H9 (cell line): ENCODE data around the gene SSBP2. TPM values are rescaled to one million over a fixed set of nuclear protein-coding genes. Genes with fewer than 3 reads are reported as not detected.

Experiments used
- DNase-seq: peaks from one replicate; pipeline ENCODE4 v3.0.0-alpha.2; 2017
- H2AFZ ChIP-seq: one replicate; pipeline ENCODE4 v1.6.1; 2013; ENCODE audit warnings: mild to moderate bottlenecking, low read length, control low read depth, moderate library complexity
- H2AK5ac ChIP-seq: 2 replicates; pipeline ENCODE4 v1.6.1; 2013; ENCODE audit warnings: low read length, control low read depth, mixed read lengths; ENCODE audit not compliant: insufficient read length
- H2BK120ac ChIP-seq: one replicate; pipeline ENCODE4 v1.6.1; 2013; ENCODE audit warnings: low read depth, mild to moderate bottlenecking, low read length, control low read depth, inconsistent platforms; ENCODE audit not compliant: poor library complexity, severe bottlenecking
- H2BK12ac ChIP-seq: 2 replicates; pipeline ENCODE4 v1.6.1; 2013; ENCODE audit warnings: low read length, control low read depth, mixed read lengths, low read depth; ENCODE audit not compliant: insufficient read length
- H2BK15ac ChIP-seq: 2 replicates; pipeline ENCODE4 v1.6.1; 2013; ENCODE audit warnings: low read depth, low read length, control low read depth
- H2BK20ac ChIP-seq: one replicate; pipeline ENCODE4 v1.6.1; 2013; ENCODE audit warnings: low read depth, mild to moderate bottlenecking, low read length, control low read depth, inconsistent platforms; ENCODE audit not compliant: poor library complexity, severe bottlenecking
- H2BK5ac ChIP-seq: 2 replicates; pipeline ENCODE4 v1.6.1; 2013; ENCODE audit warnings: low read length, control low read depth, mixed read lengths; ENCODE audit not compliant: insufficient read length
- H3K14ac ChIP-seq: 2 replicates; pipeline ENCODE4 v1.6.1; 2013; ENCODE audit warnings: low read length, control low read depth; ENCODE audit not compliant: insufficient read depth
- H3K18ac ChIP-seq: 2 replicates; pipeline ENCODE4 v1.6.1; 2013; ENCODE audit warnings: low read depth, mild to moderate bottlenecking, mixed read lengths, low read length, control low read depth; ENCODE audit not compliant: insufficient read length
- H3K23ac ChIP-seq: 2 replicates; pipeline ENCODE4 v1.6.1; 2013; ENCODE audit warnings: low read length, control low read depth, mixed read lengths, low read depth; ENCODE audit not compliant: insufficient read length
- H3K23me2 ChIP-seq: 2 replicates; pipeline ENCODE4 v1.6.1; 2013; ENCODE audit warnings: low read depth, mild to moderate bottlenecking, mixed read lengths, low read length, control low read depth; ENCODE audit not compliant: insufficient read length, poor library complexity, severe bottlenecking
- H3K27ac ChIP-seq: 2 replicates; pipeline ENCODE4 v1.5.1; 2013; ENCODE audit warnings: low read length, control low read depth, mixed read lengths, low read depth; ENCODE audit not compliant: insufficient read length
- H3K27me3 ChIP-seq: 2 replicates; pipeline ENCODE4 v1.6.1; 2013; ENCODE audit warnings: low read length, control low read depth, inconsistent platforms; ENCODE audit not compliant: insufficient read depth
- H3K4ac ChIP-seq: 2 replicates; pipeline ENCODE4 v1.6.1; 2013; ENCODE audit warnings: low read depth, mild to moderate bottlenecking, control low read depth, inconsistent platforms, low read length, moderate library complexity
- H3K4me1 ChIP-seq: 2 replicates; pipeline ENCODE4 v1.6.1; 2013; ENCODE audit warnings: low read length, control low read depth, inconsistent platforms; ENCODE audit not compliant: insufficient read depth
- H3K4me2 ChIP-seq: 2 replicates; pipeline ENCODE4 v1.6.1; 2013; ENCODE audit warnings: low read length, control low read depth, mixed read lengths; ENCODE audit not compliant: insufficient read length, insufficient read depth
- H3K56ac ChIP-seq: 2 replicates; pipeline ENCODE4 v1.6.1; 2013; ENCODE audit warnings: low read depth, mild to moderate bottlenecking, mixed read lengths, low read length, control low read depth; ENCODE audit not compliant: insufficient read length
- H3K79me1 ChIP-seq: 2 replicates; pipeline ENCODE4 v1.6.1; 2013; ENCODE audit warnings: low read depth, mild to moderate bottlenecking, moderate library complexity, low read length, control low read depth, inconsistent platforms; ENCODE audit not compliant: insufficient read depth, poor library complexity, severe bottlenecking
- H3K79me2 ChIP-seq: 2 replicates; pipeline ENCODE4 v1.6.1; 2013; ENCODE audit warnings: low read length, control low read depth, inconsistent platforms; ENCODE audit not compliant: insufficient read depth
- H3K9ac ChIP-seq: 2 replicates; pipeline ENCODE4 v1.6.1; 2013; ENCODE audit warnings: low read length, control low read depth, mixed read lengths; ENCODE audit not compliant: insufficient read length; ENCODE audit errors: extremely low read depth
- H3K9me3 ChIP-seq: one replicate; pipeline ENCODE4 v1.6.1; 2013; ENCODE audit warnings: low read depth, low read length, inconsistent platforms; ENCODE audit not compliant: control insufficient read depth
- H3T11ph ChIP-seq: one replicate; pipeline ENCODE4 v1.6.1; 2013; ENCODE audit warnings: mild to moderate bottlenecking, low read length, control low read depth, inconsistent platforms
- H4K20me1 ChIP-seq: one replicate; pipeline ENCODE4 v1.6.1; 2013; ENCODE audit not compliant: control insufficient read depth, insufficient read length, insufficient read depth
- H4K5ac ChIP-seq: 2 replicates; pipeline ENCODE4 v1.6.1; 2013; ENCODE audit warnings: low read depth, mild to moderate bottlenecking, mixed read lengths, low read length, control low read depth; ENCODE audit not compliant: insufficient read length
- H4K8ac ChIP-seq: replicated peaks from 2 replicates; pipeline ENCODE4 v1.6.1; 2013; ENCODE audit warnings: low read length, control low read depth, mixed read lengths, low read depth; ENCODE audit not compliant: insufficient read length
- H4K91ac ChIP-seq: 2 replicates; pipeline ENCODE4 v1.6.1; 2013; ENCODE audit warnings: low read depth, mild to moderate bottlenecking, moderate library complexity, mixed read lengths, low read length, control low read depth; ENCODE audit not compliant: insufficient read length
- H3K27ac Mint-ChIP-seq, 3 experiments: 2 replicates in 2 of 3; 3 replicates in 1 of 3; pipeline ENCODE4 v1.8.0; 2020 to 2021; ENCODE audit warnings: mixed read lengths in 3 of 3, mild to moderate bottlenecking in 1 of 3, moderate library complexity in 1 of 3
- H3K27me3 Mint-ChIP-seq: 2 replicates; pipeline ENCODE4 v1.8.0; 2021; ENCODE audit warnings: low read depth, mild to moderate bottlenecking, moderate library complexity, mixed read lengths
- H3K36me3 Mint-ChIP-seq, 3 experiments: 2 replicates in 2 of 3; 3 replicates in 1 of 3; pipeline ENCODE4 v1.8.0; 2020 to 2021; ENCODE audit warnings: low read depth in 3 of 3, mixed read lengths in 3 of 3; ENCODE audit not compliant: insufficient read depth in 1 of 3
- H3K4me1 Mint-ChIP-seq, 2 experiments: 2 replicates each; pipeline ENCODE4 v1.8.0; 2020; ENCODE audit warnings: mixed read lengths in 2 of 2
- H3K4me3 Mint-ChIP-seq, 2 experiments: 2 replicates in 1 of 2; 3 replicates in 1 of 2; pipeline ENCODE4 v1.8.0; 2020 to 2021; ENCODE audit warnings: mild to moderate bottlenecking in 2 of 2, mixed read lengths in 2 of 2, moderate library complexity in 1 of 2
- H3K9me3 Mint-ChIP-seq, 2 experiments: 2 replicates in 1 of 2; 3 replicates in 1 of 2; pipeline ENCODE4 v1.8.0; 2020; ENCODE audit warnings: mild to moderate bottlenecking in 2 of 2, mixed read lengths in 2 of 2, moderate library complexity in 1 of 2
- CTCF ChIP-seq: fragments of 200-600 bp; sonication (generic); conservative IDR thresholded peaks from 3 replicates; pipeline ENCODE4 v1.8.0; 2021; ENCODE audit warnings: antibody characterized with exemption, mild to moderate bottlenecking
- WGBS: extraction: QIAGEN DNeasy Blood & Tissue Kit; methylation state at CpG from one replicate; pipeline ENCODE4 v1.1.7; 2013; ENCODE audit warnings: missing lambda C conversion rate, low lambda C conversion rate, mixed read lengths; ENCODE audit not compliant: insufficient read length; ENCODE audit errors: extremely low coverage; 5-methylcytosine and 5-hydroxymethylcytosine counted together
- total RNA-seq: library from RNA; stranded (reverse); gene quantifications from 2 replicates; pipeline ENCODE4 v1.2.1, GENCODE V29; 2021

The SSBP2 gene
- total RNA-seq, 1 experiment from 2014 or later = 35.6 TPM

GRCh38 chr5:81688215-81688614, 62.7 kb downstream of the SSBP2 start:
- no CpG with 5 or more reads among the region's 5 CpGs for WGBS
- Histone ChIP-seq H3K23ac (no peak overlapping the region), H3K14ac (no peak overlapping the region), H2AFZ (no peak overlapping the region), H3K79me2 (no peaks in the 10 kb centered on the region), H4K8ac (no peak overlapping the region), H3T11ph (no peak overlapping the region), H3K56ac (no peak overlapping the region), H3K4me2 (no peak overlapping the region), H2BK5ac (no peak overlapping the region), H3K79me1 (no peaks in the 10 kb centered on the region), H3K9ac (no peak overlapping the region), H4K20me1 (no peaks in the 10 kb centered on the region), H2BK120ac (no peak overlapping the region), H2BK20ac (no peak overlapping the region), H3K23me2 (no peaks in the 10 kb centered on the region), H3K4ac (no peak overlapping the region), H4K5ac (no peak overlapping the region), H3K9me3 (no peaks in the 10 kb centered on the region), H4K91ac (no peak overlapping the region), H2AK5ac (no peak overlapping the region), H2BK12ac (no peak overlapping the region), H3K27ac (no peak overlapping the region), H3K4me1 (no peaks in the 10 kb centered on the region), H3K18ac (no peak overlapping the region), H3K27me3 (no peaks in the 10 kb centered on the region), H2BK15ac (no peak overlapping the region)
- H3K36me3 Mint-ChIP-seq = peaks cover 0 to 19% (median 6%) of the 10 kb centered on the region in 3 experiments; a peak in 5 of 7 replicates
- H3K9me3 Mint-ChIP-seq = peaks cover 0 to 6% of the 10 kb centered on the region in 2 experiments; a peak in 1 of 5 replicates
- no peaks in the 10 kb centered on the region for H3K27me3 Mint-ChIP-seq
- no peak for TF ChIP-seq CTCF
- no peak for DNase-seq
- H3K4me1 Mint-ChIP-seq = peaks cover 2 to 5% of the 10 kb centered on the region in 2 experiments
- H3K27ac Mint-ChIP-seq = 0 out of 7 replicates have a peak overlapping the region, but pooled peaks of 1 of the 3 experiments have one; percentile 21
- no peak overlapping the region for H3K4me3 Mint-ChIP-seq
